T-cell (primary cell): ENCODE data around the gene CHD2. TPM values are rescaled to one million over a fixed set of nuclear protein-coding genes. Genes with fewer than 3 reads are reported as not detected.

Experiments
- ATAC-seq, 4 experiments: fragments of 200-7000 bp in 3 of 4; fragments of 150-1000 bp in 1 of 4; cut with Tn5 transposase; replicated peaks in 1 of 4; 1 replicate in 3 of 4; 2 replicates in 1 of 4; pipeline ENCODE4 v1.10.0; 2021; ENCODE audit warnings: moderate library complexity in 3 of 4, mild to moderate bottlenecking in 2 of 4, moderate number of reproducible peaks in 1 of 4
- CTCF ChIA-PET, 2 donors: fragments of 300-600 bp; sonication (Branson Sonifier 250); formaldehyde crosslinking; loops; one replicate each; lab custom pipeline; 2022; ENCODE audit warnings: antibody characterized with exemption in 2 of 2; lab: Charles Lee
- POLR2A ChIA-PET, 2 donors: fragments of 300-600 bp; sonication (Branson Sonifier 250); formaldehyde crosslinking; loops; one replicate each; lab custom pipeline; 2022; ENCODE audit warnings: antibody characterized with exemption in 2 of 2; lab: Charles Lee
- DNase-seq, 35 experiments: peaks; one replicate each; pipeline versions ENCODE4 v3.0.0 to v3.0.0-alpha.2; 2013 to 2023
- H3K27ac ChIP-seq: one replicate; pipeline ENCODE4 v1.5.1; 2013; ENCODE audit warnings: low read length
- H3K27me3 ChIP-seq, 2 experiments: replicated peaks in 1 of 2; 1 replicate in 1 of 2; 2 replicates in 1 of 2; pipeline versions ENCODE4 v1.6.1 to v1.7.0; 2013; ENCODE audit warnings: low read length in 1 of 2, mixed read lengths in 1 of 2; ENCODE audit not compliant: control insufficient read depth in 2 of 2, insufficient read depth in 2 of 2; ENCODE audit errors: extremely low read depth in 1 of 2
- H3K36me3 ChIP-seq, 2 donors: 1 replicate in 1 of 2; 2 replicates in 1 of 2; pipeline versions ENCODE4 v1.6.1 to v1.7.0; 2013; ENCODE audit warnings: low read length in 1 of 2; ENCODE audit not compliant: control insufficient read depth in 2 of 2, insufficient read depth in 1 of 2; ENCODE audit errors: extremely low read depth in 1 of 2
- H3K4me1 ChIP-seq, 2 experiments: 1 replicate in 1 of 2; 2 replicates in 1 of 2; pipeline versions ENCODE4 v1.6.1 to v1.7.0; 2013; ENCODE audit warnings: low read length in 2 of 2, mixed read lengths in 1 of 2; ENCODE audit not compliant: insufficient read depth in 2 of 2, control insufficient read depth in 1 of 2; ENCODE audit errors: extremely low read depth in 1 of 2
- H3K4me3 ChIP-seq, 2 donors: 1 replicate in 1 of 2; 2 replicates in 1 of 2; pipeline versions ENCODE4 v1.5.1 to v1.7.0; 2013; ENCODE audit warnings: mild to moderate bottlenecking in 2 of 2, low read length in 1 of 2, moderate library complexity in 1 of 2; ENCODE audit not compliant: control insufficient read depth in 1 of 2; ENCODE audit errors: extremely low read depth in 1 of 2
- H3K9me3 ChIP-seq: 2 replicates; pipeline ENCODE4 v1.7.0; 2013
- H3K27ac Mint-ChIP-seq, 2 donors: one replicate each; pipeline ENCODE4 v1.8.0; 2020 to 2021; ENCODE audit warnings: mild to moderate bottlenecking in 2 of 2, mixed read lengths in 2 of 2
- H3K27me3 Mint-ChIP-seq, 2 donors: one replicate each; pipeline ENCODE4 v1.8.0; 2021 to 2022; ENCODE audit warnings: mixed read lengths in 2 of 2
- H3K36me3 Mint-ChIP-seq: one replicate; pipeline ENCODE4 v1.8.0; 2021; ENCODE audit warnings: mixed read lengths
- H3K4me1 Mint-ChIP-seq, 3 donors: one replicate each; pipeline ENCODE4 v1.8.0; 2020 to 2022; ENCODE audit warnings: mixed read lengths in 3 of 3, mild to moderate bottlenecking in 1 of 3
- H3K4me3 Mint-ChIP-seq, 3 donors: one replicate each; pipeline ENCODE4 v1.8.0; 2020 to 2022; ENCODE audit warnings: mild to moderate bottlenecking in 3 of 3, mixed read lengths in 3 of 3, moderate library complexity in 3 of 3
- H3K9me3 Mint-ChIP-seq, 3 donors: one replicate each; pipeline ENCODE4 v1.8.0; 2020 to 2022; ENCODE audit warnings: mixed read lengths in 3 of 3
- WGBS: methylation state at CpG from one replicate; pipeline ENCODE4 v1.1.5; 2013; ENCODE audit warnings: missing lambda C conversion rate; ENCODE audit not compliant: insufficient coverage; 5-methylcytosine and 5-hydroxymethylcytosine counted together
- total RNA-seq, 35 experiments: library from RNA in 6 of 35; stranded (reverse) in 6 of 35; fragments of 120-200 nt in 1 of 35; gene quantifications; one replicate each; pipeline versions ENCODE4 v1.2.1 to v1.2.4 and lab custom pipeline; 2013 to 2026

CHD2 gene
- total RNA-seq, 5 donors from 2014 or later (not counting 1 experiment from before 2014, with no cell fraction given), result 231 to 506 (median 266) TPM

GRCh38 chr15:92901072-92901761 lies 1.1 kb downstream of the CHD2 start:
- Mint-ChIP-seq H3K27ac (peak overlapping the region; percentile 98 to 100), H3K36me3 (peaks cover 52% of the 10 kb centered on the region), H3K9me3 (peaks cover 0 to 7% (median 7%) of the 10 kb centered on the region in 3 donors), H3K4me3 (peak overlapping the region; percentile 97 to 99 (median 99)), H3K27me3 (no peaks in the 10 kb centered on the region), H3K4me1 (peaks cover 62 to 82% (median 66%) of the 10 kb centered on the region in 3 donors)
- ATAC-seq, result no peak
- 0% methylated on average over 3 of the region's 8 CpGs for WGBS
- Histone ChIP-seq H3K27ac (peak overlapping the region; percentile 96), H3K4me1 (peaks cover 11 to 53% of the 10 kb centered on the region in 2 experiments), H3K27me3 (no peaks in the 10 kb centered on the region), H3K36me3 (peaks cover 0 to 33% of the 10 kb centered on the region in 2 donors), H3K4me3 (peak overlapping the region; percentile 88 to 91), H3K9me3 (no peaks in the 10 kb centered on the region)
- CTCF ChIA-PET, result interaction anchor here in 1 of 2 donors (1.3 to 1.6 kb wide), 2 partner anchors 15 to 19 kb away, joined by 5 to 17 read pairs; no protein-coding TSS in a partner anchor
- POLR2A ChIA-PET, result interaction anchor here (0.5 to 11.6 kb wide), 18 partner anchors 8 to 104 kb away, joined by 3 to 372 read pairs (median 7); no protein-coding TSS in a partner anchor
- no peak for DNase-seq

- Mint-ChIP-seq H3K9me3 (peaks cover 0 to 7% (median 7%) of the 10 kb centered on the region in 3 donors), H3K27ac (peak overlapping the region; percentile 58 to 80), H3K4me1 (peaks cover 62 to 82% (median 66%) of the 10 kb centered on the region in 3 donors), H3K4me3 (peak overlapping the region; percentile 97 to 99 (median 99)), H3K36me3 (peaks cover 44% of the 10 kb centered on the region), H3K27me3 (no peaks in the 10 kb centered on the region)
- peak overlapping the region; percentile 96 for H3K27ac ChIP-seq
- WGBS, result no CpG with 5 or more reads among the region's 2 CpGs
- ATAC-seq (no peak), DNase-seq (no peak)
- ChIA-PET POLR2A (interaction anchor here (0.5 to 11.6 kb wide), 8 partner anchors 9 to 83 kb away, joined by 3 to 372 read pairs (median 5); no protein-coding TSS in a partner anchor), CTCF (interaction anchor here in 1 of 2 donors (0.5 to 1.3 kb wide), 2 partner anchors 16 to 106 kb away, joined by 3 to 5 read pairs; no protein-coding TSS in a partner anchor)
- no peaks in the 10 kb centered on the region for H3K27me3 ChIP-seq
- H3K4me3 ChIP-seq, result peak overlapping the region; percentile 88 to 91
- H3K9me3 ChIP-seq, result no peaks in the 10 kb centered on the region
- peaks cover 11 to 52% of the 10 kb centered on the region in 2 experiments for H3K4me1 ChIP-seq
- H3K36me3 ChIP-seq, result peaks cover 0 to 29% of the 10 kb centered on the region in 2 donors
These were observed 1.9 kb downstream of the CHD2 start for GRCh38 chr15:92901995-92902394.

GRCh38 chr15:92902737-92903593 lies 2.8 kb downstream of the CHD2 start:
- Mint-ChIP-seq H3K27me3 (no peaks in the 10 kb centered on the region), H3K9me3 (peaks cover 0 to 7% (median 7%) of the 10 kb centered on the region in 3 donors), H3K4me3 (peak overlapping the region; percentile 93 to 99 (median 99)), H3K4me1 (peaks cover 62 to 82% (median 68%) of the 10 kb centered on the region in 3 donors), H3K27ac (peak overlapping the region; percentile 100), H3K36me3 (peaks cover 36% of the 10 kb centered on the region)
- ChIA-PET CTCF (interaction anchor here in 1 of 2 donors (0.5 to 2.0 kb wide), 5 partner anchors 12 to 93 kb away, joined by 3 to 11 read pairs (median 5); no protein-coding TSS in a partner anchor), POLR2A (interaction anchor here (0.5 to 11.6 kb wide), 9 partner anchors 10 to 84 kb away, joined by 3 to 372 read pairs (median 4); no protein-coding TSS in a partner anchor)
- peaks cover 0 to 21% of the 10 kb centered on the region in 2 donors for H3K36me3 ChIP-seq
- DNase-seq (no peak), ATAC-seq (no peak)
- H3K27me3 ChIP-seq, result no peaks in the 10 kb centered on the region
- H3K9me3 ChIP-seq, result no peaks in the 10 kb centered on the region
- H3K4me3 ChIP-seq, result peak overlapping the region; percentile 88 to 91
- peaks cover 15 to 59% of the 10 kb centered on the region in 2 experiments for H3K4me1 ChIP-seq
- peak overlapping the region; percentile 96 for H3K27ac ChIP-seq
- 0% methylated on average over 1 of the region's 4 CpGs for WGBS

GRCh38 chr15:92903631-92903965 lies 3.5 kb downstream of the CHD2 start:
- peaks cover 37% of the 10 kb centered on the region for H3K36me3 Mint-ChIP-seq
- Histone ChIP-seq H3K4me3 (peak overlapping the region; percentile 64 to 88), H3K9me3 (no peaks in the 10 kb centered on the region), H3K36me3 (peaks cover 0 to 16% of the 10 kb centered on the region in 2 donors), H3K4me1 (peaks cover 18 to 60% of the 10 kb centered on the region in 2 experiments), H3K27ac (peak overlapping the region; percentile 96), H3K27me3 (no peaks in the 10 kb centered on the region)
- ChIA-PET CTCF (interaction anchor here in 1 of 2 donors (0.6 to 2.0 kb wide), 6 partner anchors 11 to 106 kb away, joined by 3 to 11 read pairs (median 6); no protein-coding TSS in a partner anchor), POLR2A (interaction anchor here (0.5 to 11.6 kb wide), 10 partner anchors 12 to 88 kb away, joined by 3 to 372 read pairs (median 4); no protein-coding TSS in a partner anchor)
- H3K4me1 Mint-ChIP-seq, result peaks cover 62 to 82% (median 68%) of the 10 kb centered on the region in 3 donors
- WGBS, result no CpG with 5 or more reads among the region's 8 CpGs
- no peak for ATAC-seq
- H3K27me3 Mint-ChIP-seq, result no peaks in the 10 kb centered on the region
- peak overlapping the region; percentile 100 for H3K27ac Mint-ChIP-seq
- no peak for DNase-seq
- peak overlapping the region; percentile 93 to 99 (median 99) for H3K4me3 Mint-ChIP-seq
- peaks cover 0 to 7% (median 7%) of the 10 kb centered on the region in 3 donors for H3K9me3 Mint-ChIP-seq

- peak overlapping the region; percentile 87 to 88 for H3K4me3 ChIP-seq
- ATAC-seq (peak; percentile 84 to 89 (median 87)), DNase-seq (peak; percentile 96 to 100 (median 99))
- H3K27me3 ChIP-seq, result no peaks in the 10 kb centered on the region
- H3K27ac ChIP-seq, result peak overlapping the region; percentile 96
- peaks cover 0 to 14% of the 10 kb centered on the region in 2 donors for H3K36me3 ChIP-seq
- ChIA-PET CTCF (interaction anchor here in 1 of 2 donors (0.6 to 2.0 kb wide), 6 partner anchors 11 to 107 kb away, joined by 3 to 11 read pairs (median 6); no protein-coding TSS in a partner anchor), POLR2A (interaction anchor here (0.6 to 11.6 kb wide), 9 partner anchors 12 to 107 kb away, joined by 3 to 372 read pairs (median 4); no protein-coding TSS in a partner anchor)
- Mint-ChIP-seq H3K9me3 (peaks cover 0 to 4% (median 4%) of the 10 kb centered on the region in 3 donors), H3K27me3 (no peaks in the 10 kb centered on the region), H3K4me1 (peaks cover 62 to 82% (median 68%) of the 10 kb centered on the region in 3 donors), H3K27ac (peak overlapping the region; percentile 100), H3K36me3 (peaks cover 34% of the 10 kb centered on the region), H3K4me3 (peak overlapping the region; percentile 93 to 99 (median 99))
- H3K9me3 ChIP-seq, result no peaks in the 10 kb centered on the region
- under 1% methylated on average over 34 of the region's 47 CpGs for WGBS
- peaks cover 22 to 59% of the 10 kb centered on the region in 2 experiments for H3K4me1 ChIP-seq
These were observed 4.0 kb downstream of the CHD2 start for GRCh38 chr15:92903966-92904721.
